NOMO-1 treated with DMSO at 0.1 percent for 48 hours (cell line): Measurements from ENCODE around the gene ZNF619.

Experiments used
- DNase-seq: peaks from one replicate; lab custom pipeline; 2025; ENCODE audit not compliant: unreplicated experiment; lab: John Stamatoyannopoulos, UW

The ZNF619 gene

GRCh38 chr3:40524568-40525285 lies 47.8 kb downstream of the ZNF619 start, which contains the start of gene ZNF621:
TSS of gene ZNF621 (plus strand) at chr3:40524960. CDS start at chr3:40525841, 881 bp downstream.
- peak; percentile 83 for DNase-seq

- no peak for DNase-seq
These were observed 51.5 kb downstream of the ZNF619 start for GRCh38 chr3:40528426-40528825.

- no peak for DNase-seq
These were observed 55.3 kb downstream of the ZNF619 start for GRCh38 chr3:40532252-40532651.

GRCh38 chr3:40534283-40534682 lies 57.4 kb downstream of the ZNF619 start:
- no peak for DNase-seq
